NAMALWA (cell line): Measurements from ENCODE around the gene VWA1.

Experiments
- DNase-seq: peaks from one replicate; pipeline ENCODE4 v3.0.0-alpha.2; 2015; ENCODE audit warnings: low spot score

VWA1 gene, protein sequence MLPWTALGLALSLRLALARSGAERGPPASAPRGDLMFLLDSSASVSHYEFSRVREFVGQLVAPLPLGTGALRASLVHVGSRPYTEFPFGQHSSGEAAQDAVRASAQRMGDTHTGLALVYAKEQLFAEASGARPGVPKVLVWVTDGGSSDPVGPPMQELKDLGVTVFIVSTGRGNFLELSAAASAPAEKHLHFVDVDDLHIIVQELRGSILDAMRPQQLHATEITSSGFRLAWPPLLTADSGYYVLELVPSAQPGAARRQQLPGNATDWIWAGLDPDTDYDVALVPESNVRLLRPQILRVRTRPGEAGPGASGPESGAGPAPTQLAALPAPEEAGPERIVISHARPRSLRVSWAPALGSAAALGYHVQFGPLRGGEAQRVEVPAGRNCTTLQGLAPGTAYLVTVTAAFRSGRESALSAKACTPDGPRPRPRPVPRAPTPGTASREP

DNA sequence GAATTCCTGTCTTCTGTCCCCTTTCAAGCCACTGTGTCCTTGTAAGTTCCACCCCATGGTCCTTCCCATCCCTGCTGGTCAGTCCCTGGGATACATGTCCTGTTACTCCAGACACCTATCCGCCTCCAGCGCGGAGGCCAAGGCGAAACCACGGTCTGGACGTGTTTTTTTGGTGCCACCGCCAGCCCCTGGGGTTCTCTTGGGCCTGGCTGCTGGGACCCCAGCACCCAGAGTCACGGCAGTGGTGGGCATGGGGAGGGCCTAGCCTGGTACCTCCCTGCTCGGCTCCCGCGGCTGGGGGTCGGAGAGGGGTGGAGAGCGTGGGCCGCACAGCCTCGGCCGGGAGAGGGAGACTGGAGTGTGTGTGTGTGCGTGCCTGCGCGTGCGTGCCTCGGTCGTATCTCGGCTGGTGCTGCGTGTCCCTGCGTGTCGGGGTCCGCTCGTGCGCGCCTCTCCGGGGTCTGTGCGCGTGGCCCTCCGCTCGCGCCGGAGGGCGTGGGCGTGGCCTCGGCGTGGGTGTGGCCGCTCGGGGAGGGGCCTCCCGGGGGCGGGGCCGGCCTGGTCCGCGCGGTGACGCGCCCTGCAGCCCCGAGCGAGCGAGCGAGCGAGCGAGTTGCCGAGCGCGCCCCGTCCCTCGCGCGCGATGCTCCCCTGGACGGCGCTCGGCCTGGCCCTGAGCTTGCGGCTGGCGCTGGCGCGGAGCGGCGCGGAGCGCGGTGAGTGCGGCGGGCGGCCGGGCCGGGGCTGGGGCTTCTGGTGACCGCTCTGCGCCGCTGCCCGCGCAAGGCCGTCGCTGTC is at the start of gene VWA1:
Gene VWA1 (plus strand): TSS at position 585 of the 798 bp plus-strand sequence. CDS start 59 bp downstream, at position 644.
- DNase-seq: no peak

DNA sequence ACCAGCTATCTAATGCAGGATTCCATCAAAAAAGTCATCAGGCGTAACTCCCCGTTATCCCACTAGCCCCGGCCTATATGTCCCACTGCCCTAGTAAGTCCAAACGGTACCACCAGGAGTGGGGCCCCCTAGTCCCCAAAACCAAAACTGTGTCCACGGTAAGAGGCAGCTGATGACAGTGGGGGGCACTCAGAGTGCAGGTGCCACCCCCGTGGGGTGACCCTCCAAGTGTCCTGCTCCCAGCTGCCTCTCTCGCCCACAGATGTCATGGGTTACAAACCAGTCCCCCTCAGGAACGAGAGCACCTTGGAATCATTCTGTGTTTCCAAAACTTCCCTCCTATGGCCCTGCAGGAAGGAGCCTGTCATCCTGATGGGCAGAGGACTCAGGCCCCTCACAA is 49.6 kb upstream of the VWA1 start:
- no peak for DNase-seq

DNA sequence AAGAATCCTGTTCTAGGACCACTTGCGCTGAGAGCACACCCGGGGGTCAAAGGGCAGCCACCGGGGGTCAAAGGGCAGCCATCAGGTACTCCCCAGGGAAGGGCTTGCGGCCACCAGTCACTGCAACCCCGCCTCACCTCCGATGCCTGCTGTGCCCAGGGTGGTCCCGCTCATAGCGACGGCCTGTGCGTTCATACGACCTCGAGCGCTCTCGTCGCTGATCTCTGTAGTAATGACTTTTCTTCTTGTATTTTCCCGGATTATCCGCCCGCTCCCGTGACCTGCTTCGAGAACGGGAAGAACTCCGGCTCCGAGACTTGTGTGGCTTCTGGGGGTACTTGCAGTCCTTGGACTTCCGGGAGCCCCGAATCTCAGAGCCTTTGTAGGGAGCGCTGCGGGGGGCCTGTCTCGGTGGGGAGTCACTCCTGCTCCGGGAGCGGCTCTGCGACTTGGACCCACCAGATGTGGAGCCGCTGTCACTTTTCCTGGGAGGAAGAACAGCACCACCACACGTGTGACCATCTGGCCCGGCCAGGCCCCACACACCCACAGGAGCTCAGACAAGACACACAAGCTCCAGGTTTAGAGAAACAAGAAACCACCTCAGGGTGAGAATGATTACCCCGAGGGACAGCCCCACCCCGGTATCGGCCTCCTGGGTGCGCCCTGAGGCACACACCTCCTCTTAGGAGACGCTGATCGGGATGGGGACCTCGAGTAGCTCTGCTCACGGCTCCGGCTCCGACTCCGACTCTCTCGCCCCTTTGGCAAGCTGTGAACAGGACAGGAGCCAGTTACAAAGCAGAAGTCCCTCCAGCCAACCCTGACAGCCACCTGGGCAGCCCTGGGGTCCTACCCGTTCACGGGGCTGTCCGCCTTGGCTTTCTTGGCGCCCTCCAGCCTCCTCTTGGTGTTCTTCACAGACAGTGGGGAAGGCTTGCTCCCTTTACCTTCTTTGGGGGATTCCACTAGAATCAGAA is 48.1 kb upstream of the VWA1 start:
- no peak for DNase-seq

DNA sequence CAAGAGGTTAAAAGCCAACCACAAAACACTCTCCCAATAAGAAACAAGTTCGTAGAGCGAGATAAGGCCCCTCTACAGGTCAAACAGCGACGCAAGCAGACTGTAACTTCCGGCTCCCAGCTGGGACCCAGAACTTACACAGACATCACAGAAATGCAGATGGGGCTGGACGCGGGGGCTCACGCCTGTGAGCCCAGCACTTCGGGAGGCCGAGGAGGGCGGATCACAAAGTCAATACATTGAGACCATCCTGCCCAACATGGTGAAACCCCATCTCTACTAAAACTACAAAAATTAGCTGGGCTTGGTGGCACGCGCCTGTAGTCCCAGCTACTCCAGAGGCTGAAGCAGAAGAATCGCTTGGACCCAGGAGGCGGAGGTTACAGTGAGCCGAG is 47.4 kb upstream of the VWA1 start:
- DNase-seq: no peak

DNA sequence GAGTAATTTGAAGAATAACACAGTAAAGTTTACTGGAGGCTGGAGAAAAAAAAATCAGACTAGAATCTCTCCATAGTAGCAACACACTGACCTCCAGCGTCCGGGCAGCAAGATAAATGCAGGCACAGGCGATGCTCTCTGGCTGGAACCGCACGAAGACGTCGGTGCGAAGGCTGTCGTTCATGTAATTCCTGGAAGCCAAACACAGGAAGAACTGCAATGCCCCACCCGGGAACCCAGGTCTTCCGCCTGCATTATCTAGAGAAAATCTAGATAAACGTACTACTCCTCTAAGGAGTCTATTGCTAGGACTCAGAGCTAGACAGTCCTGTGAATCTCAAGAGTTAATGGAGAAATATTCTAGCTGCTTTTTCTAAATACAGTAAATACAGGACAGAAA is 44.8 kb upstream of the VWA1 start:
- no peak for DNase-seq

DNA sequence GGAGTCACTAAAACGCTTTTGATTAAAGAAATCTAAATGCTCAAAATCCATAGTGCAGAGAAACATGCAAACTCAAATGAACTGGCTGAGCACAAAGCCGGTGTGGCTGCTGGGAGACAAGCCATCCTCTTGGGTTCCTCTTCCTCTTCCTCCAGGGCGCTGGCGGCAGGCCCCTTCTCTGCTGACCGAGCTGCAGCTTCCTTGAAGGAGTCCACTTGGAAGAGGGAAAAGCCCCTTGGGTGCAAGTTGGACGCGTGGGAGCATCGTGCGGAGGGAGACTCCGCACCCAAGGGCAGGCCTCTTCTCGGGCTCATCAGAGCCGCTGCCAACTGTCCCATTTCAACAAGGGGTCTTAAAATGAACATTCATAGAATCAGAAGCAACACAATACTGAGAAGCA is 44.3 kb upstream of the VWA1 start:
- DNase-seq: no peak

DNA sequence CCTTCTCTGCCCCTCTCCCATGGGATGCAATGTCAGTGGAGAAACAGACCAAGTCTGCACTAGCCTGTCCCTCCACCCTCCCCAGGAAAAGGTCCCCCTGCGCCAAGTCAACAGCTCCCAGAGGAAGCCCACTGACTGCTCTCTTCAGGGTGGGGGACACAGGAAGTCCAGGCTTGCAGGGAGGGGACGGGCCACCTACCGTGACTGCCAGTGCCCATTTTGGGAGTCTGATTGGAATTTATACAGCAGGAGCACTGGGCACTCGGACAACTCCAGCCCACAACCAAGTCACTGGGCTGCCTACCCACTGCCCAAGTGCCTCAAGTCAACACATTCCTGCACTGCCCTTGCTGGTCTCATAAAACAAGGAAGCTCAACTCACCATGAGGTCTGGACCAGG is 42.5 kb upstream of the VWA1 start:
- DNase-seq: no peak

DNA sequence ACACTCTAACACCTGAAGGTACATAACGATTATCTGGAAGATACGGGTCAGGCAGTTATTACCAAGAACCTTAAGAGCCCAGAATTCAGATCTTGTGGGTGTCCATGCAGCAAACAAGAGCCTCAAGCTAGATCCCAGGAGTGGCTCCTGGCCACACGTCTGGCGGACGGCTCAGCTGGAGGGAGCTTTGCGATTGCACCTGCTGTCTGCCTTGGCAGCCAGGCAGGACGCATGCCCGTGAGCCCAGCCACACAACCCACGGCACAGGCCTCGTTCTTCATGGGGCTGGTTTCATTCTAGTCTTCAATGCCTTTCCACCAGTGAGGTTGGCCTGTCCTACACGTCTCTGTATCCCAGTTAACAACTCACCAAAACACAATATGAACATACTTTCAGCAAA is 42.1 kb upstream of the VWA1 start:
- DNase-seq: no peak

DNA sequence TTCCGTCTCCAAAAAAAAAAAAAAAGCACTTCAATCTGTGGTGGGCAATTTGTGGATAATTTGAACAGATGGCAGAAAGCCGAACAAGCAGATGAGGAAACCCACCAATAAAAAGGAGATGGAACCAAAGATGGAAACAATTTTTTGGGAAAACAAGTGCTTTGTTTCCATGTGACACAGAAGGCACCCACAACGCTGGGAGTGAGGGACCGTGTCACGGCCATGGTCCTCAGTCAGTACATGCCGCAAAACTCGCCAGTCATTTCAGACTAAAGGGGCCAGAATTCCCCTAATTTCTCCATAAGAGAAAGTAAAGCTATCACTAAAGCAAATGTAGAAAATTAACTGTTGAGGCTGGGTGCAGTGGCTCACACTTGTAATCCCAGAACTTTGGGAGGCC is 41.4 kb upstream of the VWA1 start:
- DNase-seq: no peak

DNA sequence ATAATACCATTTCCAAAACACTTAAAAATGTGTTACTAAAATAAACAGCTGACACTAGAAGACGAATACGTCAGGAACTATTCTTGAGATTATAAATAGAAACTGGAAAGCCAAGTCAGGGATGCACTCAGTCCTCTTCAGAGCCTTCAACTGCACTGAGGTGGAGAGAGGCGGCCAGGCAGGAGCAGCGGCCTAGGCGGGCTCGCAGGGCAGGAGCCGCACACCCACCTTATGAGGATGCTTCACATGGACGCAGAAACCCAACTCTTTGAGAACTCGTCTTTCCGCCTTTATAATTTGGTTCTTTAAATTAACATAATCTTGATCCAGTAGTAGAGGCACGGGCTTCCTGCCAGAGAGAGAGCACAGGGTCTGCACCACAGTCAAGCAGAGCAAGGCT is 40.3 kb upstream of the VWA1 start:
- DNase-seq: no peak

DNA sequence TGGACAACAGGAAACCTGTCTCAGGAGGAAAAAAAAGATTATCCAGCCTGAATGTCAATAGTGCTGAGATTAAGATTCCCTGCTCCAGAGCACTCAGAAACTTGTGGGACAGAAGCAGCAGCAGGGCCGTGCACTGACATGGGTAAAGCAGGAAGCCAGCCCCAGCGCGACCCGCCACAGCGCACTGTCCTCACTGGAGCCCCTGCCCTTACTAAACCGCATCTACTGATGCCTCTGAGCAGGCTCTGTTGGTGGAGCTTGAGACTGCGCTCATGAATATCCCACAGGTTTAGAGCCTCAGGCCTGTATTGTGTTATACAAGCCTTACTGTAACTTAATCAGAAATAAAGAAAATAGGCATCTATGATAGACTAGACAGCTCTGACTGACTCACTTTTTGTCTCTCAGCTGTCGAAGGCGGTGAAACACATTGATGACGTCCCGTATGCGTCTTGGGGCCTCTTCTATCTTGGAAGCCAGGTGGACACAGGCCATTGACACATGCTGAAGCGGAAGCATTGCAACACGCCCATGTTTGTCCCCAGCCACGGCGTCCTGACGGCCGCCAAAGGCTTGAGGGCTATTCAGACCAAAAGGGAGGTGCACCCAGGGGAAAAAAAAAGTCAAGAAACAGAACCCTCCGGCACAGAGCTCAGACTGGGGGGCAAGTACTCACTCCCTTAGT is 37.5 kb upstream of the VWA1 start:
- peak; percentile 54 for DNase-seq

DNA sequence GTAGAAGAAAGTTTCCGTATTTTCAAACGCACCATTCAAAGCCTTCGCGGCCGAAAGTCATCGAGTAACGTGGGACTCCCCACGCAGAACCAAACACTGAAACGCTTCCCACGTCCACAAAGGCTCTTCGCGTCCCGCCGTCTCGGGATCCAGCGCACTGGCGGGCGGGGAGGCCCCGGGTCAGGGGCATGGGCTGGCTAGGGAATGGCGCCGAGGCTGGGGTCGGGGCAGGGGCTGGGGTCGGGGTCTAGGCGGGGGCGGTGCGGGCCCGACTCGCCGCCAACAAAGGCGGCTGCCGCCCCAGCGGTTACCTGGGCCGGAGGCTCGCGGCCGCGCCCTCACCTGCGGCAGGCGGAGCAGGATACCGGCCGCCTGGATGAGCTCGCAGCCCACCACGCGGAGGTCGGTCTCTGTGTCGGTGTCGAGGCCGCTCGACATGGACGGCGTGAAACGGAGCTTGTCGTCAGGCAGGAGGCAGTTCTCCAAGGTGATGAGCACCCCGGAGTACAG is 36.8 kb upstream of the VWA1 start:
- no peak for DNase-seq

DNA sequence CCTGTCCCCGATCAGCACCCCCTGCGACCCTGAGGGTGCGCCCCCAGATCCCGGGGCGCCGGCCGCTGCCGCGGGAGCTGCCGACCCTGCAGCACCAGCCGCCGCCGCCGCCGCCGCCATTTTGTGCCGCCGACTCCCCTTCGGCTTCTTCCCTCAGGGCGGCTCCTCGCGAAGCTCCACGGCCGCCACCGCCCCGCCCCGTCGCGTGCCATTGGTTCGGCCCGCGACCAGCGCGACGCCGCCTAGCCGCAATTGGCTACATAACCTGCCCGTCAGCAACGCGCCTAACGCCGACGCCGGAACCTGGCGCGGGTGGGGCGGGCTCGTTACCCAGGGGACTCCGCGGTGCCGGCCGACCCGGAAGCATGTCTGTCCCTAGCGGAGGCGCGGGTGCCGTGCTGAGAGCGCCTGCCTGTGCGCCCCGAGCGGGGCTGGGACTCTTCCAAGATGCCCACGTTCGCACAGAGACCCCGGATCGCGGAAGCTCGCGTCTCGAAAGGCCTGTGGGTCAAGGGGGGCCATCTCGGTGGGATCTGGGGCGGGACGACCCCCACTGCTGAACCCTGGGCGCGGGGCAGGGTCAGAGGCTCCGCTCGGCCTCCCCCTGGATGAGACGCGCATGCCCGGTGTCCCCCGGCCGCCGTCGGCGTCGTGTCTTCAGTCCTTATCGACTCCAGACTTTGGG is 36.2 kb upstream of the VWA1 start, which contains the start of gene CCNL2:
Gene CCNL2 (minus strand): TSS at position 149 of the 685 bp plus-strand sequence. CDS start 29 bp downstream, at position 120.
- peak; percentile 99 for DNase-seq

DNA sequence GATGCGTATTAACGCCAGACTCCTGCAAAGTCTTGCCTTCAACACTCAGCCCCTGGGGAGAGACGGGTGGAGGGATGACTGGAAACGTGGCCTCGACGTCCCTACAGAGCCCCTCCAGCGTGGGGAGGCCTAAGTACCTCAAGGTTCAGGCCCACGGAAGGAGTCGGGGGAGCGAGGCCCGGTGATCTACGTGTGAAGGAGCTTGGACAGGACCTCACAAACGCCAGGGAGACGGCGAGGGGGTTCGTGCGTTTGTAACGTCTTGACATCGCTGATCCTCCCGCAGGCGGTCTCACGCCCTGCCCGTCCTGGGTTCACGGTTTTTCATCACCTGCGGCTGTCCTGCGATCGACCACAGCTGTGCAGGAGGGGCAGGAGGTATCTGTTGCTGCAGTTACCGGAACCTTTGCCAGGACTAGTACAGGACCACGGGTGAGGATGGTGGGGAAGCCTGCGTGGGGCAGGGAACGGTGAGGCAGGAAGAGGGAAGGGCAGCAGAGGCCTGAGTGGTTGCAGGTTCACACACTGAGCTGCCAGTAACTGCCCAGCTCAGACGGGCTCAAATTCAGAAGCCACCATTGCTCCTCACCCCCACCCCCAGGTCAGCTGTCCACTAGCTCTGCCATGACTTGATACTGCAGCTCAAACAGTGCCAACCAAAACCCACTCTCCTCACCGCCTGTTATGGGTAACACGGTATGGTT is 35.5 kb upstream of the VWA1 start:
- peak; percentile 59 for DNase-seq

DNA sequence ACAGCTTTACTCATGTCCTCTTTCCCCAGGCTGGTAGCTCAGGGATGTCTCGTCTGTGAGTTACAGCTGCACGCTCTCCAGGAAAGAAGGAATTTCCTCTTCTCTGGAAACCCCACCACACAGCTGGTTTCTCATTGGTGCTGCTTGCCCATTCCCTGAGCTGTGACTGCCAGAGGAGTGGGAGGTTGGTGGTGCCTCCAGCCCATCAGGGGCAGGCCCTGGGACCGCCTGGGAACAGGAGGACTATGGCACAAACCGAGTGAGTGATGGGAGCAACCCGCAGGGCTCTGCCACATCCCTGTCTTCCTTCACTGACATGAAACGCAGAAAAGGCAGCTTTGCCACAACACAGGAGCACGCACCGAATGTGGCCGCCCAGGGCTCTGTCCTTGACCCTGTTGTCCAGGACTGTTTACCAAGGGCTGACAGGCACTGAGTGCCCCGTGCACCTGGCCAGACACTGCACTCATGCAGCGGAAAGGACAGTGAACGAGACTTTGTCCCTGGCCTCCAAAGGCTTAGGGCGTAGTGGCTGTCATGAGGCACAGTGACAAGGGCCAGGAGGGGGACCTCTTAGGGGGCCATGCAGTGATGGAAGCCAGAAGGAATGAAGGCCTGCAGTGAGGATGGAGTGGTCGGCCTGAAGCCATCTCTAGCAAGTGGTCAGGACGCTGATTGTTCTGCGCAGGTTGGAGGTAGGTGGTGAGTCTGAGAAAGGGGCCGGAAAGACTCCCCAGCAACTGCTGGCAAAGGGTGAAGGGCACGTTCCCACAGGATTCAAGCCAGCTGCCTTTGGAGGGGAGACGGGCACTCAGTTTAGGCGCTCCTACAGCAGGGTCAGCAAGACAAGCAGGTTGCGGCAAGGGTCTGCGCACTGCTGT is 34.7 kb upstream of the VWA1 start:
- DNase-seq: no peak

DNA sequence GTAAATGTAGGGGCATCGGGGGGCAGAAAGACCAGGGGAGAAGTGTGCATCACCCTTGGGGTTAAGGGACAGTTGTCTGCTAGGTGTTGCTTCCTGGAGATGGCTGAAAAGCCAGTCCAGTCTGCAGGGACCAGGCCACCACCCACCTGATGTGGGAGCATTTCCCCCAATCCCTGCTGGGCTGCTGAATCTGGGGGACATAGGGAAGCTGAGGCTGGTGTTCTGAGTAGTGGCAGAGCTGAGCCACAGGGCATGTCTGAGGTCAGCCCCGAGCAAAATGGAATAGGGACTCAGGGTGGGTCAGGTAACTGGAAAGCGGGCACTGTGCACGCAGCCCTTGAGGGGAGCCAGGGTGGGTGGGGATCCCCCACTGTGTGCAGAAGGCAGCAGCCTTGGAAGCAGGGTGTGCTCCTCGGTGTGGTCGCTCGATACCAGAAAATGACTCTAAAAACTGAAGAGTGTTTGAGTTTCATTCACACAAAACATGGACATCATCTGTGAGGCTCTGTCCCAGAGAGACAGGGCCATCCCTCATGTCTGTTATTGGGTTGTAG is 34.0 kb upstream of the VWA1 start:
- no peak for DNase-seq

DNA sequence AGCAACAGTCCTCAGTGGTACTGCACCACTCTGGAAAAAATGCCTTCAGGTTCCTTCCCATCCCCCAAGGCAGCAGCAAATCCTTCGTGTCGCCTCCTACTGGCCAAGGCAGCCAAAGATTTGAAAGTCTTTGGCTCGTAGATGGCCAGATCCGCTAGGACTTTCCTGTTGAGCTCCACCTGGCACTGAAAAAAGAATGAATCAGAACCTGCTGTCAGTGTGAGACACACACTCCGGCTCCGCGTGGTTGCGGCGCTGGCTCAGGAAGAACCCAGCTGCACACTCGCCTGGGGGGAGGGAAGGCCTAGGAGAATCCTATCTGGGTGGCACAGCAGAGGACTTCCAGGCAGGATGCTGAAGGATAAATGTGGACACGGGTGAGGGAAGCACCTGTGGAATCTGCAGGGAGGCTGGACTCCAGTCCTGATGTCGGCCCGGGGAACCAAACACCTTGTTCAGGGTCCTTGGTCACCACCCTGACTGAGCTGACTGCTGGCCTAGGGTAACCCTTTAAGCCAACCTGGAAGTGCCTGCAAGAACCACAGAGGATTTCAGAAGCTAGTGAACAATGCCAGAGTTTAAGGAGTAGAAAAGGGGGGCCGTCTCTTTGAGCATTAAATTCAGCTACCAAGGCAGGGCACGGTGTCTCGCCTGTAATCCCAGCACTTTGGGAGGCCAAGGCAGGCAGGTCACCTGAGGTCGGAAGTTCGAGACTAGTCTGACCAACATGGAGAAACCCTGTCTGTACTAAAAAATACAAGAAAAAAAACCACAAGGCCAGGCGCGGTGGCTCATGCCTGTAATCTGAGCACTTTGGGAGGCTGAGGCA is 33.2 kb upstream of the VWA1 start:
- DNase-seq: peak; percentile 75
